Urinary bladder (tissue), 4 donors: ENCODE results near the gene EEF2. TPM values are rescaled to one million over a fixed set of nuclear protein-coding genes. Genes with fewer than 3 reads are reported as not detected.

Experiments
- DNase-seq: peaks from one replicate; pipeline ENCODE4 v3.0.0-alpha.2; 2015; ENCODE audit errors: extremely low spot score
- H3K27ac ChIP-seq: one replicate; pipeline ENCODE4 v1.5.1; 2013; ENCODE audit warnings: low read depth, mild to moderate bottlenecking, moderate library complexity
- H3K36me3 ChIP-seq: one replicate; pipeline ENCODE4 v1.6.1; 2013; ENCODE audit warnings: mild to moderate bottlenecking, moderate library complexity; ENCODE audit not compliant: insufficient read depth
- H3K4me1 ChIP-seq: one replicate; pipeline ENCODE4 v1.6.1; 2013; ENCODE audit warnings: mild to moderate bottlenecking, moderate library complexity; ENCODE audit not compliant: insufficient read depth
- H3K4me3 ChIP-seq: one replicate; pipeline ENCODE4 v1.5.1; 2013; ENCODE audit warnings: low read depth, low read length
- WGBS: extraction: QIAGEN DNeasy Blood & Tissue Kit; methylation state at CpG from one replicate; pipeline ENCODE4 v1.1.7; 2013; 5-methylcytosine and 5-hydroxymethylcytosine counted together
- polyA plus RNA-seq: library from polyadenylated mRNA; stranded (reverse); fragments of 200-250 nt; gene quantifications from one replicate; pipeline ENCODE4 v1.2.3, GENCODE V29; 2013
- total RNA-seq: library from RNA; depleted of rRNA; stranded (reverse); fragments of >200 nt; gene quantifications from one replicate; pipeline ENCODE4 v1.2.3, GENCODE V29; 2014
- donor health status: healthy with polysubstance abuse.
- donor health status: healthy.

Gene EEF2
- total RNA-seq (1,323 TPM), polyA plus RNA-seq (1,969 TPM)

GRCh38 chr19:3984908-3985642 lies at the start of gene EEF2:
TSS of gene EEF2 (minus strand) at chr19:3985463. CDS start at chr19:3985380, 83 bp downstream.
- peaks cover 23% of the 10 kb centered on the region for H3K36me3 ChIP-seq
- peaks cover 1% of the 10 kb centered on the region for H3K4me1 ChIP-seq
- peak; percentile 79 for DNase-seq
- H3K4me3 ChIP-seq, result peak within 1 kb of the TSS; percentile 85
- WGBS, result under 1% methylated on average over 80 of the region's 80 CpGs
- peak within 1 kb of the TSS; percentile 98 for H3K27ac ChIP-seq

- H3K27ac ChIP-seq, result no peak overlapping the region
- peaks cover 8% of the 10 kb centered on the region for H3K36me3 ChIP-seq
- 84% methylated on average over 34 of the region's 34 CpGs for WGBS
These were observed 49.1 kb upstream of the EEF2 start for GRCh38 chr19:4034048-4035017.

DNA sequence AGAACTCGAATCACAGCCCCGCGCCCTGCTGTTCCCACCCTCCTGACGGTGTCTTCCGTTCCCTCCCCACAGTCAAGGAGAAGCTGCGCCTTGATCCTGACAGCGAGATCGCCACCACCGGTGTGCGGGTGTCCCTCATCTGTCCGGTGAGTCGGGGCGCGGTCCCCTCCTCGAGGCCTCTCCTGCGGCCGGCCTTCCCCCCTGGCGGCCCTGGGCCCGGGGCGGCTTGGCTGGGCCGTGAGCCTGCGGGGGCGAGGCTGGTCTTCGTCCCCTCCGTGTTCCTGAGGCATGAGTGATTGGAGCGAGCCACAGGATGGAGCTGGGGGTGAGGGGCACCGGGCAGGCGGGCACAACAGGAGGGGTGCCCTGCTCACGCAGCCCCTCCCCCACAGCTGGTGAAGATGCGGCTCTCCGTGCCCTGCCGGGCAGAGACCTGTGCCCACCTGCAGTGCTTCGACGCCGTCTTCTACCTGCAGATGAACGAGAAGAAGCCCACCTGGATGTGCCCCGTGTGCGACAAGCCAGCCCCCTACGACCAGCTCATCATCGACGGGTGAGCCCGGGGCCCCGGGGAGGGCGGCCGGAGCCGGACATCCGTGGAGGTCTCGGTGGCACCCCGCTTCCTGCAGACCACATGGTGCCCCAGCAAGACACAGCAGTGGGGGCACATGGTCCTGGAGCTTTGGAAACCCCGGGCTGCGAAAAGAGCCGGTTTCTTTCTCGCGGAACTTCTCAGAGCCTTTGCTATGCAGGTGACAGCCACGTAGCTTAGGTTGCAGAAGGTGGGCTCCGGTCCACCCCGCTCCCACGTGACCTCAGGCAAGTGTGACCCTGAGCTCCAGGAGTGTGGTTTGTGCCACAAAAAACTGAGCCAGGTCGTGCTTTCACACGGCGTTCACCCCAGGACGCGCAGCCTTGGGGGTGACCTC lies 48.0 kb upstream of the EEF2 start:
- no peak overlapping the region for H3K27ac ChIP-seq
- peaks cover 5% of the 10 kb centered on the region for H3K36me3 ChIP-seq
- 91% methylated on average over 63 of the region's 63 CpGs for WGBS
- no peak overlapping the region for H3K4me3 ChIP-seq
- no peaks in the 10 kb centered on the region for H3K4me1 ChIP-seq
- no peak for DNase-seq

More at GRCh38 chr19:4034048-4035017, 49.1 kb upstream of the EEF2 start:
- DNase-seq, result no peak
- no peak overlapping the region for H3K4me3 ChIP-seq
- no peaks in the 10 kb centered on the region for H3K4me1 ChIP-seq

GRCh38 chr19:4032436-4032835 lies 47.2 kb upstream of the EEF2 start:
- H3K4me1 ChIP-seq, result no peaks in the 10 kb centered on the region
- 68% methylated on average over 16 of the region's 16 CpGs for WGBS
- DNase-seq, result no peak
- peaks cover 5% of the 10 kb centered on the region for H3K36me3 ChIP-seq
- H3K4me3 ChIP-seq, result no peak overlapping the region
- H3K27ac ChIP-seq, result no peak overlapping the region

DNA sequence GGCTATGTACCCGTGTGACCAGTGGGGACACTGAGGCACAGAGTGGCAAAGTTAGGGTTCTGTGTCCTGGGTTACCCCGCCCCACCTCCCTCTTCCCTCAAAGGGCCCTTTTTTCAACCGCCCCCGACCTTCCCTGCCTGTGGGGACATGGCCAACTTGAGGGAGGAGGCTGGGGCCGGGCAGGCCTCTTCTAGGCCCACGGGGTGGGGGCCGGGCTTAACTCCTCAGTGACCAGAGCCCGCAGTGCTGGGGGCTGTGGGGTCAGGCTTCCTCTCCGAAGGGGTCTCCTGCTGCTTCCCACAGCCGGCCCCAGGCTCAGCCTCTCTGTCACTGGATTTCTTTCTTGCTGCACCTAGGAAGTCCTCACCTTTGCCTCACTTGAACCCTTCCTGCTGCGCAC lies 46.2 kb upstream of the EEF2 start:
- Histone ChIP-seq H3K4me3 (no peak overlapping the region), H3K4me1 (no peaks in the 10 kb centered on the region), H3K36me3 (peaks cover 5% of the 10 kb centered on the region), H3K27ac (no peak overlapping the region)
- DNase-seq, result no peak
- 69% methylated on average over 11 of the region's 11 CpGs for WGBS

DNA sequence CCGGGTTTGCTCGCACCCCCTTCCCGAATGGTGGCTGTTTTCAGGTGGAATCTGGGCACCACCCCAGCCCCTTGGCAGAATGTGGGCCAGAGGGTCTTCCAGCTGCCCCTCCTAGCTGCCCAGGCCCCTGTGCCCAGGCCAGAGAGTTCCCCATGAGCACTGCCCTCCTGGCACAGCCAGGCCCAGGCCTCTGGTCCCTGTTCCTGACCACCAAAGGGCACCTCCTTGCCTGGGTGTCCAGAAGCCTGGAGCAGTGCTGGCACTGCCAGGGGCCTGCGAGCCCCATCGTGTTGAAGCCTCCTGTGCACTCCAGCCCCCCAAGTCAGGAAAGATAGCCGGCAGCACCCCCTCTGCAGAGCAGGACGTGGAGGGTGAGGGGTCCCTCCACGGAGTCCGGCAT lies 45.7 kb upstream of the EEF2 start:
- no peak for DNase-seq
- no peak overlapping the region for H3K4me3 ChIP-seq
- 82% methylated on average over 9 of the region's 9 CpGs for WGBS
- H3K36me3 ChIP-seq, result peaks cover 5% of the 10 kb centered on the region
- H3K4me1 ChIP-seq, result no peaks in the 10 kb centered on the region
- H3K27ac ChIP-seq, result no peak overlapping the region

- WGBS, result 96% methylated on average over 6 of the region's 6 CpGs
- H3K4me3 ChIP-seq, result no peak overlapping the region
- peaks cover 5% of the 10 kb centered on the region for H3K36me3 ChIP-seq
- H3K27ac ChIP-seq, result no peak overlapping the region
- H3K4me1 ChIP-seq, result no peaks in the 10 kb centered on the region
- DNase-seq, result no peak
These were observed 45.3 kb upstream of the EEF2 start for GRCh38 chr19:4030552-4030951.

- 94% methylated on average over 18 of the region's 18 CpGs for WGBS
- no peak for DNase-seq
- Histone ChIP-seq H3K36me3 (peaks cover 5% of the 10 kb centered on the region), H3K4me1 (no peaks in the 10 kb centered on the region), H3K27ac (no peak overlapping the region), H3K4me3 (no peak overlapping the region)
These were observed 44.0 kb upstream of the EEF2 start for GRCh38 chr19:4029247-4029614.

GRCh38 chr19:4028334-4029246 lies 43.3 kb upstream of the EEF2 start:
- 91% methylated on average over 48 of the region's 48 CpGs for WGBS
- Histone ChIP-seq H3K27ac (no peak overlapping the region), H3K4me3 (no peak overlapping the region), H3K4me1 (no peaks in the 10 kb centered on the region), H3K36me3 (peaks cover 2% of the 10 kb centered on the region)
- no peak for DNase-seq

DNA sequence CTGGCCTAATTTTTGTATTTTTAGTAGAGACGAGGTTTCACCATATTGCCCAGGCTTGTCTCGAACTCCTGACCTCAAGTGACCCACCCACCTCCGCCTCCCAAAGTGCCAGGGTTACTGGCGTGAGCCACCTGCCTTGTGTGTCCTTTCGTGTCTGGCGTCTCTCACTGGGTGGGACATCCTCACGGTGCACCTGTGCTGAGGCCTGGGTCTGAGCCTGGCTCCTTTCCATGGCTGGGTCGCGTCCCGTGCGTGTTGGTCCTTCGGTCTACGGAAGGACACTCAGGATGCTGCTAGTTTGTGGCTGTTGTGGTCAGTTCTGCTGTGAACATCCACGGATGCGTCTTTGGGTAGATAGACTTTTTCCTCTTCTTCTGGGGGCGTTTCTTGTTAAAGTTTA lies 41.9 kb upstream of the EEF2 start:
- H3K27ac ChIP-seq, result no peak overlapping the region
- no peaks in the 10 kb centered on the region for H3K36me3 ChIP-seq
- no peak for DNase-seq
- WGBS, result 92% methylated on average over 16 of the region's 16 CpGs
- no peaks in the 10 kb centered on the region for H3K4me1 ChIP-seq
- no peak overlapping the region for H3K4me3 ChIP-seq

- no peak for DNase-seq
- Histone ChIP-seq H3K4me3 (no peak overlapping the region), H3K27ac (no peak overlapping the region), H3K36me3 (no peaks in the 10 kb centered on the region), H3K4me1 (no peaks in the 10 kb centered on the region)
- WGBS, result 72% methylated on average over 11 of the region's 11 CpGs
These were observed 40.1 kb upstream of the EEF2 start for GRCh38 chr19:4025317-4025716.

GRCh38 chr19:4023600-4024398 lies 38.5 kb upstream of the EEF2 start:
- H3K4me1 ChIP-seq, result no peaks in the 10 kb centered on the region
- 85% methylated on average over 34 of the region's 34 CpGs for WGBS
- H3K36me3 ChIP-seq, result no peaks in the 10 kb centered on the region
- H3K27ac ChIP-seq, result no peak overlapping the region
- no peak overlapping the region for H3K4me3 ChIP-seq
- no peak for DNase-seq
